Activated CD4-positive, CD25-positive, alpha-beta regulatory T cell treated with anti-CD3 and anti-CD28 coated beads, Interleukin-2, amount 50 U/mL, for 24 hours (primary cell): Measurements from ENCODE around the gene TSPAN7.

Experiments used
- ATAC-seq, 2 donors: fragments of 150-1000 bp; cut with Tn5 transposase; one replicate each; pipeline ENCODE4 v1.10.0; 2021; ENCODE audit warnings: mild to moderate bottlenecking in 1 of 2, moderate library complexity in 1 of 2

The TSPAN7 gene

DNA sequence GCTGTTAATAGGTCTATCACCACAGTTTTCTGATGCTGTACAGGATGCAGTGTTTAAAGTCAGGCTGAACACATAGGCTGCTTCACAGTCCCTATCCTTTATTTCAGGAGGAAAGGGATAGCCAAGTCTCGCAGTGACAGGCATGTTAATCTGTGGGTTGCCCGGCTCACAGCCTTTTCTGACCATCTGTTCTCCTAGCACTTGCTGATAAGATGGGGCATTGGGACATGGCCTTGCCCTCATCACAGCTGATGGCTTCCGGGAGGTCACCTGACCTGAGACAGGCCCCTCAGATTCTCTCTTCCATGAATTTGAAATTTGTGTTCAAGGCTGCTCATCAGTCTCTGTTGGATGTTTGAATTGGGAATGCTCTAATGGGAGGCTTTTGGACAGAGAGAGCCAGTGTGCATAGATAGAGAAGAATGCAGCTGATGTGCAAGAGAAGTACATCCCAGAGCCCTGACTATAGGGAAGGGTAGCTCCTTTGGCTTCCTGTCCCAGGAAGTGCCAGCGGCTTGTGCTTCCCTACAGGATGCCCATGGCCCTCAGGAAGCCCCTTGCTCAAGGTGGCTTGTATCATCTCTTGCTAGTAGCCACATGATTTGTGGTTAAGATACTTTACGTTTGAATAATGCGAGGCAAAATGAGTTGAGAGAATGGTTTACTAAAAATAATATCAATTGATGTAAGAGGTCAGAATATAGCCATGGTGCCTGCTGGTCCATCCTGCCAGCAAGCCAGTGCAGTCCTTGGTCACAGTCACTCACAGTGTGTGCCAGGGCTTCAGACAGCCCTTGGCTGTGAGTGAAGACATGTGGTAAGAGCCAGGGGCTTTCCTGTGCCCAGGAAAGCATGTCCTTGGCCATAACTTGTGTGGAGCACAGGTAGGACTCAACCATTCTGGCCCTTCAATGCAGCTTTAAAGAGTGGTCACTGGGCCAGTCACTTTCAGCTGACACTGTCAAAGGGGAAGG, 88.6 kb downstream of the TSPAN7 start:
- no peak for ATAC-seq

DNA sequence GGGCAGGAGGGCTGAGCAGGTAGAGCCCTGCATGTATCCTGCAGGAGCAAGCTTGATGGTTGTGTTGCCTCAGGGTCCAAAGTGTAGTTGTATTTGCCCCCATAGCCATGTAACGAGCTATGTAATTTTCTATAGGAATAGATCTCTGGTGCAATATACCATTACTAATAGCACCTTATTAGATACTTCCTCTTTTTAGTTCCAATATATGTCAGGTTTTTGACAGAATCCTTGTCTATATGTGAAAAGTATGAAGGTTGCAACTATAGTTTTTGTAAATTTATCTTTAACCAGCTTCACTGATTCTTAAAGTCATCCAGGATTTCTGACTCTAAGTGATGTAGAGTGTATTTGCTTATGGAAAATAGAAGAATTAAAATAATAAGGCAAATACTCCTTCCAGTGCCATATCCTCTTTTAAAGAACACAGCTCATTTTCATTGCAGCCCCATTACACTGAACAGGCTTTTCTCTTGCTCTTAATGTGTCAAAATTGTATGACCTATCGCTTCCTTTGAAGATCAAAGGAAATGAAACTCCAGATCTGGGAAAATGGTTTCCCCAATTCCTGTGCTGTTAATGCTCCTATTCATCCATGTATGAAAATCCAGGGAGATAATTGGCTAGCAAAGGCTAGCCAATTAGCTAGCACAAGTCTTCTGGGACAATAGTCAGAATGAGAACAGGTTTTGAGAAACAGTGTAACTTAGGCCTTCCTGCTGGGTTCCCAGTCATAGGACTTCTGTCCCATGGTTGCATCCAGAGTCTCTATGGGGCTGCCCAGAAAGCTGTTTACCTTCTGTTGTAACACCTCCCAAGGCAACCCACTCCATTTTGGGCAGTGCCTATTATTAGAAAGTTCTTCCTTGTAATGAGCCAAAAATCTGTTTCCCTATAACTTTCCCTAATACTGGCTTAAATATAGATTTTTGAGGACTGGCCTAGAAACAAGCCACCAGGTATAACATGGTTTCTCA, 90.6 kb downstream of the TSPAN7 start:
- ATAC-seq, result no peak

DNA sequence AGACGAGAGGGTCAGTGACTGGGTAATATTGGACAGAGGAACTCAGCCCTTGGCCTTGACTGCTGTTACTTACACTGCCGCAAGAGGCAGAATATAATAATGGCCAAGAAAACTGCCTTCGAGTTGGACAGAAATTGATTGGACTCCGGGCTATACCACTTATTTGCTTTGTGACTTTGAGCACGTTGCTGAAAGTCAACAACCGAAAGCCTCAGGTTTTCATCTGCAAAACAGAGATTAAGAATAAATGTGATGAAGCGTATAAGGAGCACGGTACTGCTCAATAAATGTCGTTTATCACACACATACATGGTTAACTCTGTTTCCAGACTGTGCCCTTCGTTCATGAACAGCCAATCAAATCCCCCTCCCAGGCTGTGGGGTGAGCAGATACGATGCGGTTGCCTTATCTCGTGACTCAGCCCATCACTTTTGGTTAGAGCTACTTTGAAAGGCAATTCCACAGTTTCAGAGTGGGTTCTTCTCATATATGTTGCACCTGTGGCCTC, 91.6 kb downstream of the TSPAN7 start:
- no peak for ATAC-seq

DNA sequence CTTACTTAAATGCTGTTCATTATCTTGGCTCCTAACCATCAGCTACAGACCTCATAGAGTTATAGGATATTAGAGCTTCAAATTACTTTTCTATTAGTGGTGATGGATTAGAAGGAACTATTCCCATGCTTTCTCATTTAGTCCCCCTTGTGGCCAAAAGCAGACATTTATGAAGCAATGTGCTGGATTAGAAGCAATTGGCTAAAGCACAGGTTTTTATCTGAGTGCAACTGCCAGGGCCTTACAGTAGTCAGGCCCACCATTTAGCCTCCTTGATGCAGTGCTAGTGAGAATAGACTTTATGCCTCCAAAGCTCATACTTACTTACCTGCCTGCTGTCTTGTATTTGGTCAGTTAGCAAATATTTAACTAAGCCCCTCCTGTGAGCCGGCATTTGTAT, 93.0 kb downstream of the TSPAN7 start:
- no peak for ATAC-seq

DNA sequence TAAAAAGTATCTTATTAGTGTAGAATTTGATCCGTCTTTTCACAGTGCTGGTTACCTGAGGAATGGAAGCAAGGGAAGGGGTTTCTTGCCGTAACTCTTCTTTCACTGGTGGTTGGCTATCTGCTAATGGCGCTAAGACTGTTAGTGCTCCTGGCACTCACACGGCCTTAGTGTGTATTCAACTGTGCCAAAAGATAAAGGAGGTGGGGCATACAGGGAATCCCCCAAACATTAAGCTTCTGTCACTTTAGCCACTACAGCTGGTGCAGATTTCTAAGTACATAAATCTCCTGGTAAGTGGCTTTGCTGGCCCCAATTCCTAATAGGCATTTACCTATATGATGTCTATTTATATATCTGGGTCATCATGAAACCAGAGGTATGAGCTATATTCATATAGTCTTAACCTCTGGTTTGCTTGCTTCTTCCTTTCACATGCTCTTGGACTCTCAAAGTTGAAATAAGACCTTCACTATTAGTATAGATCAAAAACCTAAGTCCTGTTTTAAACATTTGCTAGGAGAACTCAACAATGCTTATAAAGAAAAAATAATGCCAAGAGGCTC, 95.1 kb downstream of the TSPAN7 start:
- no peak for ATAC-seq

DNA sequence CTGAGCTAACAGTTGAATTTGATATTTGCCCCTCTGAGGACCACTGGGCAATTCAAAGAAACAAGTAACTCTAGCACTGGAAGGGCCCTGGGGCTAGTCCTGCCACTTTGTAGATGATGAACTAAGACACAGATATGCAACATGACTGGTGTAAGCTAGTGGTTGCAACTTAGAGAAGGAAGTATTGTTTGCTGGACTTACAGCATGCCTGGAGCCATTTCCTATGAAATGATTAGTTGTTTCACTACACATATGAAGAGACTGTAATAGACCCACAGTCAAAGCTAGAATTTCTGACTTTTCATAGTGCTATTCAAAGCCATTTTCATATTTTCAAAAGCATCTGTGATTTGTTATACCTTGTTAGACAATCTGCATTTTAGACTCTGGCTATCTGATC, 96.2 kb downstream of the TSPAN7 start:
- no peak for ATAC-seq

DNA sequence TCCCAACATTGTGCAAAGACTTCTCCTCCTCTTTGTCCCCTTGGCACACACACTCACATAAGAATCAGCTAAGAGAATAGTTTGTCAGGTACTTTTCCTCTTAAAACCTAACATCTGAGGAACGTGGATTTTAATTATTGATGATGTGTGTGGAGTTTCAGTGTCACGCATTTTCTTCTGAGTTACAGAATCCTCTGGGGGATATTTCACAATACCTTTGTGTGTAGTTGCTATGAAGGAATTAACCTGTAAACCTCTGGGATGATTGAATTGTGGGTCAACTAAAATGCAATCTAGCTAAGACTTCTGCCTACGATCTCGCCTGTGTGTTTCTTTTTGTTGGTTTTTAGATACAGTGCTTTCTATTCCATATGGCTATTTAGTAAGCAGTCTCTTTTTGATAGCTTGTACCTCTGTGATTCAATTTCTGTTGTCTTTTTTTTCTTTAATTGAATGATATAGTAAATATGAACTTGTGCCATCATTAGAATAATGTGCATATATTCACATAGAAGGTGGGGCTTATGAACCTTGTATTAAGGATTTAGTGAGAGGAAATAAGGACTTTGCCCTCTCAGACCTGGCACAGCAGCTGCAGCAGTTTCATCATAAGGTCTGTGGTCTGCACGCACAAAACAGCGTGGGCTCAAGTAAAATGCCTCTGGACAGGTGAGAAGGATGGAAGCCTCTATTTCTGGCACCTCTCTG, 99.2 kb downstream of the TSPAN7 start:
- ATAC-seq, result no peak

DNA sequence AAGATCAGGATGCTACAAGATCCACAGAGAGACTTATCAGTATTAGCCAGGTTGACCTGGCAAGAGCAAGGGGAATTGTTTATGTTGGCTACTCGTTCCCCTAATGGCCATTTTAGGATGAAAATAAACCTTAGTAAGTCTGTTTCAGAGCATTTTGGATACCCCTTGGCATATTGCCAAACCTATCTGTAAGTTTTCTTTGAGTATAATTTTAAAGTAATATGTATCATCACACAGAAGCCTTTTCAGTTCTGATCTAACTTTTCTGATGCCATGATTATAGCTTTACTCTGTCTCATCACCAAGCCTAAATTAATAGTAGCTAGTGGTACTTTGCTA, 99.7 kb downstream of the TSPAN7 start:
- ATAC-seq, result no peak

DNA sequence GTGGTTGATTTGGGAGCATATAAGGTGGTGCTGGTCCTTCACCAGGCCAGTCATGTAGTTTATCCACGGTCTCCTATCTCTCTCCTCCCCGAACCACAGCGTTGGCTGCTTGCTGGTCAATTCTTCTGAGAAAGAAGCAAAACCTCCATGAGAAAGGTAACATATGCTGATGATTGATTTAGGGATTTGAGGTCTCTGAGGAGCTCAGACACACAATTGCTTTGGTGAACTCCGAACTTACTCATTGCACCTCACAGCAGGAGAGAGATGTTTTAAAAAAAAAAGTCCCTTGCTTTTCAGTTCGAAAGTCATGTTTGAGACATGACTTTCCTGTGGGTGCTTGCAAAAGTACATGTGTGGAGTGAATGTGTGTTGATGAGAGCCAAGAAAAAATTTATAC, 100.2 kb downstream of the TSPAN7 start:
- no peak for ATAC-seq

DNA sequence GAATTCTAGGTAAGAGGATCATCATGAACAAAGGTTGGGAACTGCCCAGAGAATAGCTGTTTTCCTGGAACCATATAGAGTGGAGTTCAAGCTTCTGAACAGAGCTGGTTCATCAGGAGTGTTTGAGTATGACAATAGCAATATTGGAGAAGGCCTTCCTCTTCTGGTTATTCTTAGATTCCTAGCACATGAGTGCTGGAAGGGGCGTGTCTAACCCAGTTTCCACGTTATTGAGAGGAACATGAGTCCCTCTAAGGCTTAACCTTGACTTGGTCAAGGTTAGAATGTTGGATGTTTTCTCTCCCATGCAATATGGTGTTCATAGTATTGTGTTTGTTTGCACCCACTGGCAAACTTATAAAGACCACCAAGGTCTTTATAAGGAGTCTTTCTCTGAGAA, 101.3 kb downstream of the TSPAN7 start:
- ATAC-seq, result no peak

DNA sequence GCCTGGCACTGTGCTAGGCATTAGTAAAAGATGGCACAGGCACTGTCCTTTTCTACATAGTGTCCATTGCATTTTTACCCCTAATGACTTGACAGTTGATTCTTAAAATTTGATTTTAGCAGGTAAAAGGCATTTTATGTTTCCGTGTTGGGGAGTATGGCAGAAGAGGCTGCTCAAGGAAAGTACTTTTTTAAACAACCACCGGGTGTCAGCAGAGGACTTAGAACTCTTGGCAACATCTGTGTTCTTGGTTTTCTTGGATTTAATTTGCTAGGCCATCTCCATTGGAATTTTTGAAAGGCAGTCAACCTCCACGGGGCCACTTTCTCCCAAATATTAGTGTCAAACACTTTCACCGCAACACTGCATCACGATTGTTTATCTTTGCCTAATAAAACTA, 102.9 kb downstream of the TSPAN7 start:
- ATAC-seq, result no peak

DNA sequence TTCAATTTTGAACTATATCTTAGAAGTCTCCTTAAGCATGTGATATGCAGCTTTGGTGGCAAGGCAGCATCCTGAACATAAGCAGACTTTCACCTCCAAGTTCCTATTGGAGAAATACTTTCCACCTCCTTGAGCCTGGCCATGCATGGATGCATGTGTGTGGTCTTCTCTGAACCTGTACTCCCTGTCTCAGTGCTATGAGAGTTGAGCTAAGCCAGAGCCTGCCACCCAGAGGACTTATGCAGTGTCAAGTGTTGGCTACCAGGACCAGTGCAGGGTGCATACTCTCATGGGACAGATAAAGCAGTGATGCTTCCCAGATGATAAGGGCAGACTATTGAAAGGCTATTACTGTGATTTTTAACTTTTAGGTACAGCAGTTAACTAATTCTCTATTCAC, 105.6 kb downstream of the TSPAN7 start:
- ATAC-seq, result no peak

DNA sequence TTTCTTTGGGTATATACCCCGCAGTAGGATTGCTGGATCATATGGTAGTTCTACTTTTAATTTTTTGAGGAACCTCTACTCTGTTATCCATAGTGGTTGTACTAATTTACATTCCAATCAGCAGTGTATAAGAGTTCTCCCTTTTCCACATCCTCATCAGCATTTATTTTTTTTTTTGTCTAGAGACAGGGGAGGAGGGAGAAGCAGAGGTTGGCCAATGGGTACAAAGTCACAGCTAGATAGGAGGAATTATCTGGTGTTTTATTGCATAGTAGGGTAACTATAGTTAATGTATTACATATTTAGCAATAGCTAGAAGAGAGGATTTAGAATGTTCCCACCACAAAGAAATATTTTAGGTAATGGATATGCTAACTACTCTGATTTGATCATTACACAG, 107.4 kb downstream of the TSPAN7 start:
- ATAC-seq, result no peak

DNA sequence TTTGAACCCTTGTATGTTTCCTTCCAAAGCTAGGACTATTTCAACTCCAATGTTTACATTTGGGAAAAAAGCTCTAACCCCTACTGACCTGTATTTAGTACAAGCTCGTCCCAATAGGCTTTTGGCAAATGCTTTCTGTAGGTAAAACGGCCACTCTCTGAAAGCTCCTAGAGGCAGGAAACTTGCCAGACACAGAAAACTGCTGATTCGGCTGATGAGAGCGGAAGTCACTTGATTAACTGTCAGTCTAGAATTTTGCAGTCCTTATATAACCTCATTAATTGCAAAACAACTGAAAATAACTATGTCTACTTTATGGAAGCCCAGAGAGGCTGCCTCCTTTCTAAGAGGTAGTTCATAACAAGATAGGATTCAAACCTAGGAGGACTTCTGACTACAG, 108.1 kb downstream of the TSPAN7 start:
- no peak for ATAC-seq

DNA sequence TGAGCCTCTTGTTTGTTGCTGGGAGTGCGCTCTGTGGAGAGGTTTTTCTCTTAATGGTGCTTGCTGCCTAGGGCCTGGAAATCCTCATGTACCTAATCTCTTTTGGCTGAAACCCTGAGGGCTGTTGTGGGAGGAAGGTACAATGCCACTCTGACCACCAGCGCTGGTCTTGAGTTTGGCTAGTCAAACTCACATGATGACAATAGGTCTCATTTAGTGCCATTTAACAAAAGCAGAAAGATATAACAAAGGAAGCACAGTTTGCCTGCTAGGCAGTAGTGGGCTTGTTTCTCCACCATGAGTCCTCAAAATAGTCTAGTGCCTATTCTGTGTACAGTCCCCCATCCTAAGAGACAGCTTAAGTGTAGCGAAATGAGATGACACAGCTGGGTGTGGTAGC, 111.3 kb downstream of the TSPAN7 start:
- ATAC-seq, result no peak

DNA sequence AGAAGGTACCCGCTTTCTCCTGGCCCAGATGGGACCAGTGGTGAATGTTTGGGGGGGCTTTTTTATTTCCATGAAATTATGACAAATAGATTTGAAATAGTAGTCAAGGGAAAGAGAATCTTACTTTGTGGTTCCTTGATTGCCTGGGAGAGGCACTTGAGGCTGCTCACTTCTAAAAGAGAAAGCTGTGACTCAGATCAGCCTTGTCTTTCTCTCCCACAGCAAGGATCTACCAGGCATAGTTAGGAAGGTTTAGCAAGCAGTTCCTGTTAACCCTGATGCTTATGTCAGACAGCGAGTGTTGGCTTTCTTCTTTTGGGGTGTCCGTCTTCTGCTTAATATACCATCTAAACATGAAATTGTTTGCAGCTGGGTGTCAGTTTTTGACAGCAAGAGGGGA, 114.5 kb downstream of the TSPAN7 start:
- ATAC-seq, result no peak

DNA sequence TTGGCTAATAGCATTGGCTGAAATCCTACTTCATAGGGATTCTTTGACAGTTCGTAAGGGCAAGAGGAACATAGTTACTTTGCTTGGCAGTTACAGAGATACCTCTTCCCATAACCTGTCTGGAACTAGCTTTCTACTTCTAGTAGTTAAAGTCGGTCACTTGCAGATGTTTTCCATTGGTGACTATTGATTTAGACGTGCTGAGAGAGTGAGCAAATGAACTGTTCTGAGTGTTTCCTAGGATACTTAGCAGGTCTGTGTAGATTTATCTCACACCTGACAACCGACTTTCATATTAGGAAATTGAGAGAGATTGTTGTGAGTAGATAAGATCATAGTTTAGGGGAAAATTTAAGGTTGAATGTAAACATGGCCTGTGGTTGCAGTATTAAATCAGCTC, 116.8 kb downstream of the TSPAN7 start:
- no peak for ATAC-seq

DNA sequence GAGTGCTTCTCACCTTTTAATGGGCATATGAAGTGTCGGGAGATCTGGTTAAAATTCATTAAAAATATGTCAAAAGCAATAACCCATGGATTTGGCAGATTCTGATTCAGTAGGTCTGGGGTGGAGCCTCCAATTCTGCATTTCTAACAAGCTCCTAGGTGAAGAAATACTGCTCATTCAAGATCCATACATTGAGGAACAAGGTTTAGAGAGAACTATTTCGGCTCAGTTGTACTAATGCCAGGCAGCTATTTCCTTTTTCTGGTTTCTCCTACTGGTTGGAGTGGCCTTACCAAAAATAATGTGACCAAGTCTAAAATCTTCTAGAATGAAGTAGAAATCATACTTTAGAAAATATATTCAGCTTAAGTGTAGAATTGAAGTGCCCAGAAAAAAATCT, 117.5 kb downstream of the TSPAN7 start:
- no peak for ATAC-seq

DNA sequence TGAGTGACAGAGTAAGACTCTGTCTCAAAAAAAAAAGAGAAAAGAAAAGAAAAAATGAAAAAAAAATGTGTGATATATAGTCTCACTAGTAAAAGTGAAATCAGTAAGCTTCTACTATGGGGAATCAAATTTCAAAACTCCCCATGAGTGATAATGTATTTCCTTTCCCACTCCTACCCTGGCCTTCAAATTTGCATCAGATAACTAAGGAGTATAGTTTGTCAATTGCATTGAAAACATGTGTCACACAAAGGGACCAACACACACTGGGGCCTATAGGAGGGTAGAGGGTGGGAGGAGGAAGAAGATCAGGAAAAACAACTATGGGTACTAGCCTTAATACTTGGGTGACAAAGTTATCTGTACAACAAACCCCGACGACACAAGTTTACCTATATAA, 118.4 kb downstream of the TSPAN7 start:
- ATAC-seq, result no peak

DNA sequence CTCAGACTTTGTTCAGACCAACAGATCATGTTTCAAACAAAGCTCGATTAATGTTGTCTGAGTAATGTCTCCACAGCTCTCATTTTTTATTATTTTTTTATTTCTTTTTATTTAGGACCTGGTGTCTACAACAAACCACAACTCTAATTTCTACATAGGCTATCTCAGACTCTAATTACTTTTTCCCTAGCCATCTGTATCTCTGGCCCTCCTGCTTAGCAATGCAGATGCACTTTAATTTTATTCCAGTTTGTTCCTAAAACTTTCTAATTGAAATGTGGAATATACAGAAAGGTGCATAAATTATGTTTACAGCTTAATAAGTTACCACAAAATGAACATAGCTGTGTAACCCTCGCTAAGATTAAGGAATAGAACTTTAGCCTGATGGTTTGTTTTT, 120.8 kb downstream of the TSPAN7 start:
- ATAC-seq, result no peak

DNA sequence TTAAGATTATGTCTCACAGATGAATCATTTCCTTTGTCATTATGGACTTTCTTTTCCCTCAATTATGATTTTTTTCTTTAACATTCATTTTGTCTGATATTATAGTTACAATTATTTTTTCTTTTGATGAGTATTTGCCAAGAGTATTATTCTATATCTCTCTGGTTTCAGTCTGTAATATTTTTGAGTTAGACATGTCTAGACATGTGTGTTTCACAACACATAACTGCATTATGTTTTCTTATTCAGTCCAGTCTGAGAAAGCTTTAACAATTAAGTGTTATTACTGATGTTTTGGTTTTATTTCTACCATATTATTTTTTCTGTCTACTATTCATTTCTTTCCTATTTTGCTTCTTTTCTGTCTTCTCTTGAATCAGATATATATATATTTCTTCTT, 131.6 kb downstream of the TSPAN7 start:
- peak; percentile 30 to 46 for ATAC-seq

DNA sequence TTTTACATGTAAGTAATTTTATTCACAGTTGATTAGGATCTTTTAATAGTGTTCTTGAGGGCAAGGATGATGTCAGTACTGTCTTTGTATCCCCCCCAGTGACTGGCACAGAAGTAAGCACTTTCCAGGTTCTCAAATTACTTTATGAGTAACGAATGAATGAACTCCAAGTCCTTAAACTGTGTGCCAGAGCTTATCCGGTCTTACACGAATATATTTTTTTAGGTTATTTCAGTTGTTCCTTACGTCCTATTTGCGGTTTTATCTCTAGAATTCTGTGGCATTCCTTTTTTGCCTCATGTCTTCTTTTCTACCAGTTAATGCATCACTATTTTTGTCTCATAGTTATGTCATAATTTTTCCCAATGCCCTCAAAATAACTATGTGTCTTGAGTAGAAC, 133.1 kb downstream of the TSPAN7 start:
- no peak for ATAC-seq

DNA sequence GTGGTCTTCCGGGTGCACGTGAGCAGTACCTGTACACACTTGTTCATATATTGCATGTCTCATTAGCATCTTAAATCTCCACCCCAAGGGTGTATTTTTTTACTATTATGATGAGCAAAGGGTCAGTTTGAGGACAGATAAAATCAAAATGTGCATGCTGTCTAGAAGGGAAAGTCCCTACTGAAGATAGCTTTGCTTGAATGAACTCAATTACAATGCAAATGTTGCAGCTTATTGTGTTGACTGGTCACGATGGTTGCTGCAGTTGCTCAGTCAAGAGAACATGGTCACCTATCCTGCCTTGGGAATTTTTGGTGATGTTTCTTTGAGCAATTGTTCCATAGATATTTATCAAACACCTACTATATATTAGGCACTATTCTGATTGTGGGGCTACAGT, 136.1 kb downstream of the TSPAN7 start:
- no peak for ATAC-seq
